HG03342 (cell line): ENCODE data around the gene IMPDH1.

ENCODE experiments used
- ATAC-seq: cut with Tn5 transposase; IDR thresholded peaks from one replicate; pipeline ENCODE4 v1.9.1; 2021; ENCODE audit warnings: mild to moderate bottlenecking, moderate library complexity; ENCODE audit not compliant: unreplicated experiment

Gene IMPDH1

GRCh38 chr7:128406314-128407232, 3.2 kb downstream of the IMPDH1 start:
- ATAC-seq, result no peak

- ATAC-seq, result no peak
These were observed 4.1 kb downstream of the IMPDH1 start for GRCh38 chr7:128405471-128406313.

GRCh38 chr7:128404886-128405470, 4.8 kb downstream of the IMPDH1 start:
- no peak for ATAC-seq

- no peak for ATAC-seq
These were observed 5.6 kb downstream of the IMPDH1 start for GRCh38 chr7:128404143-128404681.

- ATAC-seq, result no peak
These were observed 6.1 kb downstream of the IMPDH1 start for GRCh38 chr7:128403676-128404075.

GRCh38 chr7:128402356-128402755, 7.4 kb downstream of the IMPDH1 start:
- ATAC-seq, result no peak

GRCh38 chr7:128400566-128400965, 9.2 kb downstream of the IMPDH1 start:
- no peak for ATAC-seq

GRCh38 chr7:128399991-128400390, 9.8 kb downstream of the IMPDH1 start:
- ATAC-seq, result no peak

- ATAC-seq, result no peak
These were observed 11.0 kb downstream of the IMPDH1 start for GRCh38 chr7:128398841-128399135.

- no peak for ATAC-seq
These were observed 11.6 kb downstream of the IMPDH1 start for GRCh38 chr7:128398016-128398840.

GRCh38 chr7:128396357-128396756, 13.4 kb downstream of the IMPDH1 start:
- no peak for ATAC-seq

GRCh38 chr7:128395748-128396147, 14.0 kb downstream of the IMPDH1 start:
- ATAC-seq, result no peak

GRCh38 chr7:128394904-128395496, 14.8 kb downstream of the IMPDH1 start:
- ATAC-seq, result no peak

GRCh38 chr7:128393526-128394330, 16.1 kb downstream of the IMPDH1 start:
- no peak for ATAC-seq

GRCh38 chr7:128392446-128393327, 17.1 kb downstream of the IMPDH1 start:
- ATAC-seq, result no peak

- ATAC-seq, result no peak
These were observed 18.0 kb downstream of the IMPDH1 start for GRCh38 chr7:128391805-128392204.

- no peak for ATAC-seq
These were observed 18.8 kb downstream of the IMPDH1 start for GRCh38 chr7:128390871-128391565.
